ENCODE measurements around the gene PPFIA2. TPM values are rescaled to one million over a fixed set of nuclear protein-coding genes. Genes with fewer than 3 reads are reported as not detected.

The PPFIA2 gene
- total and polyA plus RNA-seq, 9 of the 15 experiments (the other 6 are each of a cell fraction or from before 2014, with no cell fraction given), result not detected

DNA sequence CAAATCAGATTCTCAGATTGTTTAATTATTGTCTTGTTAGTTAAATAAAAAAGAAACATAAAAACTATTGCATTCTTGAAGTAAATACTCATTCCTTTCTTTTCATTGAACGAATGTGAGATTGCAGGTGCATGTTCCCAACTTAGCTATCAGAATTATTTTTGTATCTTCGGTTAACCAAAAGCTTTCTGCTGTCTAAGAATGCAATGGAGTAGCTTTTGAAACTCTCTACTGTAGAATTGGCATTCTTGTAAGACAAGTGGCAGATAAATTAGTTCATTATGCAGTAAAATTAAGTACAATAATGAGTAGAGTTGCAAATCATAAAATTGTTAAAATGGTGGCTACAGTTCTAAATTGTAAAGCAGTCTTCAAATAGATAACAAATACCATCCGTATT is 383.2 kb downstream of the PPFIA2 start:
- H3K9me3 ChIP-seq (replicated peaks; ENCODE audit: control insufficient read depth, insufficient read depth, low read depth, low read length), result no peaks in the 10 kb centered on the region
- H3K4me2 ChIP-seq (ENCODE audit: insufficient read depth, low read length), result no peak overlapping the region
- ChIA-PET POLR2A (no interaction called here), CTCF (ENCODE audit: low intra/inter-chr PET ratio) (no interaction called here)
- H3K9me1 ChIP-seq (ENCODE audit: control insufficient read depth, insufficient read depth, low read length), result no peaks in the 10 kb centered on the region
- no peak overlapping the region for H3K9ac ChIP-seq (ENCODE audit: insufficient read depth in 1 of 2, low read depth in 2 of 2, low read length in 2 of 2)
- H2AFZ ChIP-seq (ENCODE audit: low read depth, low read length), result no peak overlapping the region
- H3K27me3 ChIP-seq (ENCODE audit: control insufficient read depth in 2 of 2, insufficient read depth in 2 of 2, low read length in 2 of 2), result no peaks in the 10 kb centered on the region
- FAIRE-seq (no peak), DNase-seq (ENCODE audit: extremely low read depth in 1 of 4, low spot score in 3 of 4) (no peak), ATAC-seq (no peak)
- H3K36me3 ChIP-seq (ENCODE audit: control insufficient read depth, insufficient read depth, low read length), result no peaks in the 10 kb centered on the region
- no peaks in the 10 kb centered on the region for H4K20me1 ChIP-seq (replicated peaks; ENCODE audit: control insufficient read depth, insufficient read depth, low read length)
- in situ Hi-C loops (cut with MboI) (no loop called here), intact Hi-C loops (cut with micrococcal nuclease) (no loop called here)
- 0% methylated on average over 3 of the region's 3 CpGs for WGBS (ENCODE audit: insufficient coverage, low coverage, missing lambda C conversion rate)
- no peaks in the 10 kb centered on the region for H3K4me1 ChIP-seq (replicated peaks in 1 of 2; ENCODE audit: control insufficient read depth in 2 of 2, insufficient read depth in 2 of 2, low read length in 2 of 2)
- no TSS peak for BruUV-seq (replicated peaks)
- H3K4me3 ChIP-seq, result no peak overlapping the region
- H3K27ac ChIP-seq (ENCODE audit: extremely low read depth, low read depth, low read length), result no peak overlapping the region
- no peaks in the 10 kb centered on the region for H3K79me2 ChIP-seq (ENCODE audit: control insufficient read depth, insufficient read depth, low read length)
- TF ChIP-seq SMAD4 (CRISPR knock-in tag; conservative IDR thresholded peaks at IDR 0.05), result no peak
- TF ChIP-seq NFRKB (IDR thresholded peaks at IDR 0.05; ENCODE audit: low read depth), result no peak
- no peak for TF ChIP-seq TFAP4 (CRISPR knock-in tag; IDR thresholded peaks at IDR 0.05; ENCODE audit: borderline replicate concordance)
- no peak for TF ChIP-seq RAD21 (CRISPR knock-in tag; conservative IDR thresholded peaks at IDR 0.05 in 1 of 2, IDR thresholded peaks at IDR 0.05 in 1 of 2)
- TF ChIP-seq ZNF639 (CRISPR knock-in tag; conservative IDR thresholded peaks at IDR 0.05 in 1 of 2, IDR thresholded peaks at IDR 0.05 in 1 of 2), result no peak
- TF ChIP-seq U2AF2 (optimal IDR thresholded peaks at IDR 0.05; ENCODE audit: low read depth, low read length), result no peak
- no peak for TF ChIP-seq THRB (CRISPR knock-in tag; conservative IDR thresholded peaks at IDR 0.05)
- TF ChIP-seq KDM5B (IDR thresholded peaks at IDR 0.05; ENCODE audit: insufficient replicate concordance, low read depth, low read length), result no peak
- no peak for TF ChIP-seq CCAR2 (IDR thresholded peaks at IDR 0.05; ENCODE audit: low read depth, low read length)
- TF ChIP-seq E2F8 (IDR thresholded peaks at IDR 0.05; ENCODE audit: low read depth, partially characterized antibody), result no peak
- TF ChIP-seq KLF6 (CRISPR knock-in tag; IDR thresholded peaks at IDR 0.05; ENCODE audit: borderline replicate concordance), result no peak
- TF ChIP-seq ZNF696 (CRISPR knock-in tag; conservative IDR thresholded peaks at IDR 0.05), result no peak
- no peak for TF ChIP-seq PTRF (tag; IDR thresholded peaks at IDR 0.05)
- TF ChIP-seq ZNF143 (CRISPR knock-in tag; IDR thresholded peaks at IDR 0.05), result no peak
